ENCODE results near the gene DAD1. TPM values are rescaled to one million over a fixed set of nuclear protein-coding genes. Genes with fewer than 3 reads are reported as not detected.
"Not testable (repeated sequence)": the region's sequence is repeated elsewhere in the genome, so short reads cannot be mapped to it uniquely, and the experiment has no call there.

The DAD1 gene
- total RNA-seq, 5 donors from 2014 or later (not counting 1 experiment from before 2014, with no cell fraction given) = 80.9 to 127 (median 113) TPM

DNA sequence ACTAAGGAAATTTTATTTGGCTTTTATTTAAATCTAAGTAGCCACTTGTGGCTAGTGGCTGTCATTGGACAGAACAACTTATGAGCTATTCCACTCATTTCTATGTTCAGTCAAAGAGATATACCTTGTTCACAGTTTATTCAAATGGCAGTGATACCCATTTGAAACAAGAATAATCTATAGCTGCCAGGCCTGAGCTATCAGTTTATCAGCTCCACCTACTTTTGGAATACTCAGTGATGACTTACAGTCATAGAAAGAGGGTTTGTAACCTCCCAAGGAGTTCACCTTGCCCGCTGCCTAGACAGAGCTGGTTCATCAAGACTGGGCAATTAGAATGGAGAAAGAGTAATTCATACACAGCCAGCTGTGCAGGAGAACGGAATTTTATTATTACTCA is 4.6 kb upstream of the DAD1 start:
- no peak overlapping the region for H3K4me3 ChIP-seq (ENCODE audit: control insufficient read depth in 1 of 2, extremely low read depth in 1 of 2, low read length in 1 of 2)
- Mint-ChIP-seq H3K27me3 (peaks cover 0 to 8% of the 10 kb centered on the region in 2 donors), H3K36me3 (no peaks in the 10 kb centered on the region), H3K9me3 (no peaks in the 10 kb centered on the region), H3K27ac (peak overlapping the region in 1 of 2 donors; percentile 15), H3K4me1 (peaks cover 27 to 32% (median 32%) of the 10 kb centered on the region in 3 donors), H3K4me3 (no peak overlapping the region)
- POLR2A ChIA-PET = interaction anchor here in 1 of 2 donors (0.8 to 1.0 kb wide), 2 partner anchors 9 kb away, joined by 3 read pairs; no protein-coding TSS in a partner anchor
- H3K36me3 ChIP-seq (ENCODE audit: control insufficient read depth in 2 of 2, extremely low read depth in 1 of 2, insufficient read depth in 1 of 2, low read length in 1 of 2) = no peaks in the 10 kb centered on the region
- ATAC-seq (replicated peaks in 1 of 4) (no peak), DNase-seq (no peak)
- no peak overlapping the region for H3K27ac ChIP-seq (ENCODE audit: low read length)
- WGBS (ENCODE audit: insufficient coverage) = no CpG with 5 or more reads among the region's 2 CpGs
- peaks cover 0 to 8% of the 10 kb centered on the region in 2 experiments for H3K27me3 ChIP-seq (replicated peaks in 1 of 2; ENCODE audit: control insufficient read depth in 2 of 2, extremely low read depth in 1 of 2, insufficient read depth in 2 of 2, low read length in 1 of 2)
- CTCF ChIA-PET = interaction anchor here (0.6 to 1.0 kb wide), 3 partner anchors 22 to 23 kb away, joined by 3 to 6 read pairs (median 5); no protein-coding TSS in a partner anchor
- H3K4me1 ChIP-seq (ENCODE audit: control insufficient read depth in 1 of 2, extremely low read depth in 1 of 2, insufficient read depth in 2 of 2, low read length in 2 of 2) = peaks cover 7 to 16% of the 10 kb centered on the region in 2 experiments
- H3K9me3 ChIP-seq = no peaks in the 10 kb centered on the region

DNA sequence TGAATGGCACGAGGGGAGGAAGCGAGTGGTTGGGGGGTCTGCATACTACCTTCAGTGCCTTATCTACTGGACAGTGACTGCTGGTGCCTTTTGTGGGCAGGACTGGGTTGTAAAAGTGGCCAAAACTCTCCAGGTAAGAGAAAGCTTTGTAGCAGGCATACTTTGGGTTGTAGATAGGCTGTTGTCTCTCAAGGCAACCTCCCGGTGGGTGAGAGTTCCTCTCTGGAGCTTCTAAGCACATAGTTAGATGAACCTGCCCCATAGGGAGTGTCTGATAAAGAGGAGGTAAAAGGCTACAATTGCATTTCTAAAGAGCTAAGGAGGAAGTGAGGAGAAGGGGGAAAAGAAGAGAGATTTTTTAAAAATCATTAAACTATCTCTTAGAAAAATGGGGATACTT is 4.2 kb upstream of the DAD1 start:
- POLR2A ChIA-PET = interaction anchor here in 1 of 2 donors (0.8 to 1.0 kb wide), 2 partner anchors 9 kb away, joined by 3 read pairs; no protein-coding TSS in a partner anchor

DNA sequence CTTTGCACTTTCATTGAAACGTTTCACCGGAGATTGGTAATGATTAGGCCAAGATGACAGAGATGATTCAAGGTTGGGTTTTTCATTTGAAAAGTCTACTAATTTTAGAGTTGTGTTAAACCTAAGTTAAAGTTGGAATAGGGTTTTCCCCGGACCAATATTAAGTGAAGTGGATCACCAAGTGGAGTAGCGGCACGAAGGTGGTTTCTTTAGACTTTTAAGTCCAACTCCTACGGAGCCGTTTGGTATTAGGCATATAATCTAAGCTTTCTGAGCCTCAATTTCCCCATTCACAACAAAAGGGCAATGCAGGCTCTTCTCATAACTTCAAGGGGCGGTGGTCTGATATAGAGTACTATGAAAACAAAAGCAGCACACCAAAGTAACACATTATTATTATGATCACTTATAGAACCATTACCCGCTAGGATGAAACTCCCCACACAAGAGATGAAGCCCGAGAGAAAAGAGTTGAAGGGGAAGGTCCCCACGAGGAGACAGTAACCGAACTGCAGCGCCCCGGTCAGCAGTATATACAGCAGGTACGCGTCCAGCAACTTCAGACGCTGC is 413 bp downstream of the DAD1 start:
- H3K4me3 ChIP-seq (ENCODE audit: control insufficient read depth in 1 of 2, extremely low read depth in 1 of 2, low read length in 1 of 2) = peak overlapping the region; percentile 88 to 90
- Mint-ChIP-seq H3K36me3 (peaks cover 18% of the 10 kb centered on the region), H3K27me3 (peaks cover 0 to 5% of the 10 kb centered on the region in 2 donors), H3K4me1 (peaks cover 65 to 69% (median 68%) of the 10 kb centered on the region in 3 donors), H3K9me3 (no peaks in the 10 kb centered on the region), H3K4me3 (peak overlapping the region; percentile 93 to 99 (median 97)), H3K27ac (peak overlapping the region; percentile 99 to 100)
- DNase-seq = peak in 1 of 35 experiments; percentile 58
- H3K36me3 ChIP-seq (ENCODE audit: control insufficient read depth in 2 of 2, extremely low read depth in 1 of 2, insufficient read depth in 1 of 2, low read length in 1 of 2) = peaks cover 0 to 4% of the 10 kb centered on the region in 2 donors
- peaks cover 0 to 2% of the 10 kb centered on the region in 2 experiments for H3K27me3 ChIP-seq (replicated peaks in 1 of 2; ENCODE audit: control insufficient read depth in 2 of 2, extremely low read depth in 1 of 2, insufficient read depth in 2 of 2, low read length in 1 of 2)
- 2% methylated on average over 12 of the region's 17 CpGs for WGBS (ENCODE audit: insufficient coverage)
- H3K27ac ChIP-seq (ENCODE audit: low read length) = peak overlapping the region; percentile 98
- no peak for ATAC-seq (replicated peaks in 1 of 4)
- ChIA-PET POLR2A (interaction anchor here (0.6 to 2.8 kb wide), 18 partner anchors 10 to 732 kb away, joined by 3 to 39 read pairs (median 4); partner anchors contain the start of genes ABHD4 (in 1 of the 2), OXA1L (in 1 of the 2), PABPN1 (in 1 of the 2) and PRMT5 (in 1 of the 2)), CTCF (interaction anchor here (0.5 to 6.3 kb wide), 27 partner anchors 10 to 746 kb away, joined by 3 to 82 read pairs (median 4); partner anchors contain the start of genes ABHD4 (in 1 of the 2), ACIN1 (in 1 of the 2), C14orf119 (in 1 of the 2) and MRPL52 (in 1 of the 2))
- no peaks in the 10 kb centered on the region for H3K9me3 ChIP-seq
- H3K4me1 ChIP-seq (ENCODE audit: control insufficient read depth in 1 of 2, extremely low read depth in 1 of 2, insufficient read depth in 2 of 2, low read length in 2 of 2) = peaks cover 30 to 39% of the 10 kb centered on the region in 2 experiments

More for the DNA sequence above, 4.2 kb upstream of the DAD1 start:
- no peaks in the 10 kb centered on the region for H3K9me3 ChIP-seq
- no peak overlapping the region for H3K4me3 ChIP-seq (ENCODE audit: control insufficient read depth in 1 of 2, extremely low read depth in 1 of 2, low read length in 1 of 2)
- no peak overlapping the region for H3K27ac ChIP-seq (ENCODE audit: low read length)
- peaks cover 0 to 8% of the 10 kb centered on the region in 2 experiments for H3K27me3 ChIP-seq (replicated peaks in 1 of 2; ENCODE audit: control insufficient read depth in 2 of 2, extremely low read depth in 1 of 2, insufficient read depth in 2 of 2, low read length in 1 of 2)
- H3K27ac Mint-ChIP-seq = no peak overlapping the region
- CTCF ChIA-PET = interaction anchor here (0.6 to 1.0 kb wide), 3 partner anchors 22 to 23 kb away, joined by 3 to 6 read pairs (median 5); no protein-coding TSS in a partner anchor
- H3K4me1 Mint-ChIP-seq = peaks cover 26 to 32% (median 31%) of the 10 kb centered on the region in 3 donors
- no peak for ATAC-seq (replicated peaks in 1 of 4)
- no peak for DNase-seq
- peaks cover 0 to 8% of the 10 kb centered on the region in 2 donors for H3K27me3 Mint-ChIP-seq
- no peak overlapping the region for H3K4me3 Mint-ChIP-seq
- 73% methylated on average over 3 of the region's 3 CpGs for WGBS (ENCODE audit: insufficient coverage)
- H3K4me1 ChIP-seq (ENCODE audit: control insufficient read depth in 1 of 2, extremely low read depth in 1 of 2, insufficient read depth in 2 of 2, low read length in 2 of 2) = peaks cover 12 to 14% of the 10 kb centered on the region in 2 experiments
- H3K36me3 ChIP-seq (ENCODE audit: control insufficient read depth in 2 of 2, extremely low read depth in 1 of 2, insufficient read depth in 1 of 2, low read length in 1 of 2) = no peaks in the 10 kb centered on the region
- H3K36me3 Mint-ChIP-seq = no peaks in the 10 kb centered on the region
- no peaks in the 10 kb centered on the region for H3K9me3 Mint-ChIP-seq

DNA sequence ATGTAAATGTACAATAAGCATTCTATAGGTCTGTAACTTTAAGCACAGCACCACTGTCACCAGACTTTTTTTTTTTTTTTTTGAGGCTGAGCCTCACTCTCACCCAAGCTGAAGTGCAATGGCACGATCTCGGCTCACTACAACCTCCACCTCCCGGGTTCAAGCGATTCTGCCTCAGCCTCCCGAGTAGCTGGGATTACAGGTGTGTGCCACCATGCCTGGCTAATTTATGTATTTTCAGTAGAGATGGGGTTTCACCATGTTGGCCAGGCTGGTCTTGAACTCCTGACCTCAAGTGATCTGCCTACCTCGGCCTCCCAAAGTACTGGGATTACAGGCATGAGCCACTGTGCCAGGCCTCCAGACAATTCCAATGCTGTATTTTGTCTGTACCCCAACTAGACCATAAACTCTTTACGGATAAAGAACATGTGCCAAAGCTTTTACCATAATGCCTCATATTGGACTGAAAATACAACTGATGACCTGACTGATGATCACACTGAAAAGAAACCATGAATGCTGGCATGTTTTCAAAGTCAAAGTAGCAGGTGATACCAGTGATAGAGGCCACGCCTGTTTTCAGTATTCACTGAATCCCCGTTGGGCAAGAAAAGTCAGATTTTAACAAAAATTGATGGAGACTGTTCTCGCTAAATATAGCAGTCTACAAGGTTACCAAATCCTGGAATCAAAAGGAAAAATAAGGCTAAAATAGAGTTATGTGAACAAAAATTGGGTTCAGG is 1.2 kb downstream of the DAD1 start:
- Histone ChIP-seq H3K27ac (ENCODE audit: low read length) (peak overlapping the region; percentile 98), H3K4me1 (ENCODE audit: control insufficient read depth in 1 of 2, extremely low read depth in 1 of 2, insufficient read depth in 2 of 2, low read length in 2 of 2) (peaks cover 38 to 39% of the 10 kb centered on the region in 2 experiments), H3K4me3 (ENCODE audit: control insufficient read depth in 1 of 2, extremely low read depth in 1 of 2, low read length in 1 of 2) (peak overlapping the region; percentile 88 to 90)
- not testable (repeated sequence) for ATAC-seq (replicated peaks in 1 of 4); H3K9me3 Mint-ChIP-seq; H3K27me3 Mint-ChIP-seq; H3K9me3 ChIP-seq; H3K27me3 ChIP-seq (replicated peaks in 1 of 2; ENCODE audit: control insufficient read depth in 2 of 2, extremely low read depth in 1 of 2, insufficient read depth in 2 of 2, low read length in 1 of 2); H3K36me3 ChIP-seq (ENCODE audit: control insufficient read depth in 2 of 2, extremely low read depth in 1 of 2, insufficient read depth in 1 of 2, low read length in 1 of 2)
- H3K4me1 Mint-ChIP-seq = peaks cover 73 to 76% (median 74%) of the 10 kb centered on the region in 3 donors
- peak overlapping the region; percentile 93 to 99 (median 97) for H3K4me3 Mint-ChIP-seq
- POLR2A ChIA-PET = interaction anchor here (0.5 to 2.8 kb wide), 8 partner anchors 11 to 419 kb away, joined by 3 to 39 read pairs (median 6); partner anchors contain the start of genes ABHD4 (in 1 of the 2) and RBM23 (in 1 of the 2)
- peaks cover 18% of the 10 kb centered on the region for H3K36me3 Mint-ChIP-seq
- H3K27ac Mint-ChIP-seq = peak overlapping the region; percentile 99 to 100
- WGBS (ENCODE audit: insufficient coverage) = 0% methylated on average over 2 of the region's 10 CpGs
- DNase-seq = peak in 1 of 35 experiments; percentile 50
- CTCF ChIA-PET = interaction anchor here (0.6 to 6.3 kb wide), 6 partner anchors 10 to 548 kb away, joined by 3 to 82 read pairs (median 6); partner anchors contain the start of gene ABHD4 (in 1 of the 2)

DNA sequence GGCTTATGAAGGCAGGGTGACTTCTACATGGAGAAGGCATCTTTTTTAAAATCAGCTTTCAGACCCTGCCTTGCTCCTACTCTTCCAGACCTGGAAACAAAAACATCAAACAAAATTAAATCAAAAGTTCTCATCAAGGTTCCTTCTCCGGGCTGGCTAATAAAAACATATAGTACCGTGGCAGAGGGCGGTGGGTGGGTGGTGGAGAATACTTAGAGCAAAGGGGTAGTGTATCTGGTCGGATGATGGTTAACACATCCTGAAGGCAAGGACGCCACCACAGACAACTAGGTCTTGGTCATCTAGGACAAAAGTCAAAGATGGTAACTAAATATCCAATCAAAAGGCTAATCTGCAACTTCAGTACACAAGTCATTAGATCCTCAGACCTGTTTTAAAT is 1.8 kb downstream of the DAD1 start:
- POLR2A ChIA-PET = interaction anchor here in 1 of 2 donors (0.5 to 2.8 kb wide), 3 partner anchors 12 to 126 kb away, joined by 5 to 39 read pairs (median 5); partner anchors contain the start of gene ABHD4
- H3K9me3 ChIP-seq = no peaks in the 10 kb centered on the region
- H3K27me3 Mint-ChIP-seq = no peaks in the 10 kb centered on the region
- no peak for DNase-seq
- no CpG with 5 or more reads among the region's 5 CpGs for WGBS (ENCODE audit: insufficient coverage)
- peaks cover 39 to 40% of the 10 kb centered on the region in 2 experiments for H3K4me1 ChIP-seq (ENCODE audit: control insufficient read depth in 1 of 2, extremely low read depth in 1 of 2, insufficient read depth in 2 of 2, low read length in 2 of 2)
- H3K27ac Mint-ChIP-seq = peak overlapping the region; percentile 99 to 100
- no peak for ATAC-seq (replicated peaks in 1 of 4)
- H3K27ac ChIP-seq (ENCODE audit: low read length) = peak overlapping the region; percentile 98
- peaks cover 0 to 4% of the 10 kb centered on the region in 2 donors for H3K36me3 ChIP-seq (ENCODE audit: control insufficient read depth in 2 of 2, extremely low read depth in 1 of 2, insufficient read depth in 1 of 2, low read length in 1 of 2)
- peak overlapping the region; percentile 93 to 99 (median 97) for H3K4me3 Mint-ChIP-seq
- no peaks in the 10 kb centered on the region for H3K27me3 ChIP-seq (replicated peaks in 1 of 2; ENCODE audit: control insufficient read depth in 2 of 2, extremely low read depth in 1 of 2, insufficient read depth in 2 of 2, low read length in 1 of 2)
- peaks cover 78 to 82% (median 80%) of the 10 kb centered on the region in 3 donors for H3K4me1 Mint-ChIP-seq
- CTCF ChIA-PET = interaction anchor here in 1 of 2 donors (0.6 to 6.3 kb wide), 3 partner anchors 17 to 548 kb away, joined by 3 to 82 read pairs (median 7); no protein-coding TSS in a partner anchor
- no peak overlapping the region for H3K4me3 ChIP-seq (ENCODE audit: control insufficient read depth in 1 of 2, extremely low read depth in 1 of 2, low read length in 1 of 2)
- no peaks in the 10 kb centered on the region for H3K9me3 Mint-ChIP-seq
- H3K36me3 Mint-ChIP-seq = peaks cover 18% of the 10 kb centered on the region

Measured in T-cell (primary cell).